CD4-positive, alpha-beta T cell treated with Interleukin-12 subunit alpha and Interleukin-12 subunit beta, for 1 hour (primary cell): ENCODE results near the gene DQX1.
"Not testable (repeated sequence)": the region's sequence is repeated elsewhere in the genome, so short reads cannot be mapped to it uniquely, and the experiment has no call there.

Experiments used
- DNase-seq: peaks from one replicate; pipeline ENCODE4 v3.0.0-alpha.2; 2020

Gene DQX1

GRCh38 chr2:74491648-74492544 lies 34.1 kb downstream of the DQX1 start:
- DNase-seq, result no peak

- DNase-seq, result no peak
Measured at GRCh38 chr2:74489906-74490305, 36.1 kb downstream of the DQX1 start.

- DNase-seq, result no peak
Measured at GRCh38 chr2:74488643-74489481, 37.2 kb downstream of the DQX1 start.

- no peak for DNase-seq
Measured at GRCh38 chr2:74486141-74486540, 39.9 kb downstream of the DQX1 start.

- not testable (repeated sequence) for DNase-seq
Measured at GRCh38 chr2:74483675-74484164, 42.3 kb downstream of the DQX1 start.

- DNase-seq, result peak; percentile 95
Measured at GRCh38 chr2:74482801-74483674, 43.0 kb downstream of the DQX1 start, which contains the start of the genes CCDC142 and TTC31. Gene CCDC142 (minus strand): TSS chr2:74482998. CDS start chr2:74482837, 161 bp downstream. Gene TTC31 (plus strand): TSS chr2:74483081. CDS start chr2:74483096, 15 bp downstream.

GRCh38 chr2:74481961-74482800 lies 43.9 kb downstream of the DQX1 start:
- peak; percentile 65 for DNase-seq

- no peak for DNase-seq
Measured at GRCh38 chr2:74481431-74481830, 44.6 kb downstream of the DQX1 start.

GRCh38 chr2:74474899-74475298 lies 51.1 kb downstream of the DQX1 start:
- no peak for DNase-seq

GRCh38 chr2:74474481-74474880 lies 51.5 kb downstream of the DQX1 start:
- no peak for DNase-seq

GRCh38 chr2:74472945-74473258 lies 53.1 kb downstream of the DQX1 start:
- no peak for DNase-seq

GRCh38 chr2:74472086-74472944 lies 53.7 kb downstream of the DQX1 start, which contains the start of gene MRPL53:
Gene MRPL53 (minus strand): TSS chr2:74472680. CDS start chr2:74472660, 20 bp downstream.
- DNase-seq, result peak; percentile 96

GRCh38 chr2:74471332-74472065 lies 54.5 kb downstream of the DQX1 start:
- DNase-seq, result no peak

- not testable (repeated sequence) for DNase-seq
Measured at GRCh38 chr2:74470742-74471141, 55.3 kb downstream of the DQX1 start.
